Kidney epithelial cell (primary cell): ENCODE results near the gene RNF213. TPM values are rescaled to one million over a fixed set of nuclear protein-coding genes. Genes with fewer than 3 reads are reported as not detected.

ENCODE experiments used
- DNase-seq: peaks from one replicate; pipeline ENCODE4 v3.0.0-alpha.2; 2010; ENCODE audit warnings: low read depth
- H3K27me3 ChIP-seq: 2 replicates; pipeline ENCODE4 v1.6.0; 2011; ENCODE audit warnings: low read length; ENCODE audit not compliant: control insufficient read depth, insufficient read depth
- H3K36me3 ChIP-seq: 2 replicates; pipeline ENCODE4 v1.5.1; 2011; ENCODE audit warnings: low read length; ENCODE audit not compliant: control insufficient read depth, insufficient read depth
- H3K4me3 ChIP-seq: 2 replicates; pipeline ENCODE4 v1.5.1; 2011; ENCODE audit warnings: low read depth, mild to moderate bottlenecking, control low read depth, low read length
- total RNA-seq: library from RNA; depleted of rRNA; stranded (reverse); fragments of >200 nt; gene quantifications from 2 replicates; pipeline ENCODE4 v1.2.3, GENCODE V29; 2015
- TF ChIP-seq, protein P1 (sequence below): IDR thresholded peaks from 2 replicates; pipeline ENCODE4 v1.5.1; 2011; ENCODE audit warnings: mild to moderate bottlenecking, moderate library complexity, low read length, control low read depth, inconsistent platforms; ENCODE audit not compliant: insufficient read depth, poor library complexity, severe bottlenecking

Gene RNF213
- total RNA-seq, 1 donor from 2014 or later, result 111 TPM

GRCh38 chr17:80222376-80223141, 38.1 kb upstream of the RNF213 start:
- Histone ChIP-seq H3K36me3 (peaks cover 1% of the 10 kb centered on the region), H3K4me3 (no peak overlapping the region), H3K27me3 (no peaks in the 10 kb centered on the region)
- DNase-seq, result no peak
- TF ChIP-seq, protein P1, sequence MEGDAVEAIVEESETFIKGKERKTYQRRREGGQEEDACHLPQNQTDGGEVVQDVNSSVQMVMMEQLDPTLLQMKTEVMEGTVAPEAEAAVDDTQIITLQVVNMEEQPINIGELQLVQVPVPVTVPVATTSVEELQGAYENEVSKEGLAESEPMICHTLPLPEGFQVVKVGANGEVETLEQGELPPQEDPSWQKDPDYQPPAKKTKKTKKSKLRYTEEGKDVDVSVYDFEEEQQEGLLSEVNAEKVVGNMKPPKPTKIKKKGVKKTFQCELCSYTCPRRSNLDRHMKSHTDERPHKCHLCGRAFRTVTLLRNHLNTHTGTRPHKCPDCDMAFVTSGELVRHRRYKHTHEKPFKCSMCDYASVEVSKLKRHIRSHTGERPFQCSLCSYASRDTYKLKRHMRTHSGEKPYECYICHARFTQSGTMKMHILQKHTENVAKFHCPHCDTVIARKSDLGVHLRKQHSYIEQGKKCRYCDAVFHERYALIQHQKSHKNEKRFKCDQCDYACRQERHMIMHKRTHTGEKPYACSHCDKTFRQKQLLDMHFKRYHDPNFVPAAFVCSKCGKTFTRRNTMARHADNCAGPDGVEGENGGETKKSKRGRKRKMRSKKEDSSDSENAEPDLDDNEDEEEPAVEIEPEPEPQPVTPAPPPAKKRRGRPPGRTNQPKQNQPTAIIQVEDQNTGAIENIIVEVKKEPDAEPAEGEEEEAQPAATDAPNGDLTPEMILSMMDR, result no peak

- no peak overlapping the region for H3K4me3 ChIP-seq
- no peak for DNase-seq
- no peaks in the 10 kb centered on the region for H3K36me3 ChIP-seq
- TF ChIP-seq, protein P1, result no peak
- H3K27me3 ChIP-seq, result no peaks in the 10 kb centered on the region
Measured at GRCh38 chr17:80223142-80223815, 37.4 kb upstream of the RNF213 start.

DNA sequence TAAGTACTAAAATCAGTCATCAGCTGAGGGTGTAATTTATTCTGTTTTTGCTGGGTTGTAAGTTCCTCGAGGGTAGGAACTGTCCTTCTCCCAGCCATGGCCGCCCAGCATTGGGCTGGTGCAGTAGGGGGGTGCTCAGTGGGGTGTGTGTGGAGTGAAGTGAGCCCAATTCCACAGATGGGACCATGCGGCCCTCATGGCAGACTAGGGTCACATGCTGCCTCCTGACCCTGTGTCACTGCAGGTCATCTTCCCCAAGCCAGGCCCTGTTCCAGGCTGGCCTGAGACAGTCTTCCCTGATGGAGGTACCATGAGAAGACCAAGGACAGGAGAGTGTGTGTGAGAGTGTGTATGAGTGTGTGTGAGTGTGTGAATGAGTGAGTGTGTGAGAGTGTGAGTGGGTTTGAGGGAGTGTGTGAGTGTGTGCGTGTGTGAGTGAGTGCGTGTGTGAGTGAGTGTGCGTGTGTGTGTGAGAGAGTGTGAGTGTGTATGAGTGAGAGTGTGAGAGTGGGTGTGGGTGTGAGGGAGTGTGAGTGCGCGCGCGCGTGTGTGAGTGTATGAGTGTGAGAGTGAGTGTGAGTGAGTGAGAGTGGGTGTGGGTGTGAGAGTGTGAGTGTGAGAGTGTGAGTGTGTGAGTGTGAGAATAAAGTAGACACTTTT, 36.7 kb upstream of the RNF213 start:
- no peak for DNase-seq
- H3K27me3 ChIP-seq, result no peaks in the 10 kb centered on the region
- TF ChIP-seq, protein P1, result no peak
- H3K36me3 ChIP-seq, result no peaks in the 10 kb centered on the region
- no peak overlapping the region for H3K4me3 ChIP-seq

DNA sequence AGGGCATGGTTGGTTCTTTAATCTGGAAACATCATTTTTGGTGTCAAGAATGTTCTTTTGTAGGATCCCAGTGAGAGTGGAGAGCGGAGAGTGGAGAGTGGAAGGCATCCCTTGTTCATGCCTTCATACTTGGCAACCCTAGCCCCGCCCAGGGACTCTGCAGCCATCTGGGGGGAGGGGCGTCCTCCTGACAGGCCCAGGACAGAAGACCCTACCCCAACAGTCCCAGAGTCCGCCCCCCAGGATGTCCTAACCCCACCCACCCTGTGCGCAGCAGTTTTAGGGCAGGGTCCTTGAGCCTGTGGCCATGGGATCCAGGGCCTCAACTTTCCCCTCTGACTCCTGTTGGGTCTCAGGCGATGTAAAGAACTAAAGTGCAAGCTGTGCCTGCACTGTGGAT, 36.0 kb upstream of the RNF213 start:
- Histone ChIP-seq H3K27me3 (no peaks in the 10 kb centered on the region), H3K36me3 (no peaks in the 10 kb centered on the region), H3K4me3 (no peak overlapping the region)
- TF ChIP-seq, protein P1, result no peak
- no peak for DNase-seq

DNA sequence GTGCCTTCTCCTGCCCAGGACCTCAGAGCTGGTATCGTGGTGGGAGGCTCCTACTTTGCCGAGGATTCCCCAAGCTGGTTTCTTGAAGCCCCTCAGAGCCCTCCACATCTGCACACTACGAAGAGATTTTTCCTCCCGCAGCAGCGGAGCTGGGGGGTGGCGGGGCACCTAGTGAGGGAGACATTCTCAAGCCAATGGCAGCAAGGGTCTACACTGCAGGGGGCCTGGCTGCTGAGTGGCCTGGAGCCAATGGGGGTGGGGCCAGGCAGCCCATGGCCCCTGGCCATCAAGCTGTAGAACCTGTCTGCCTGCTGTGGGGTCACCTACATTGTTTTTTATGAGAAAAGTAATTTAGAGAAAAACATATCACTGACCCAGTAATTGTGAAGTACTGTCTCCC, 35.4 kb upstream of the RNF213 start:
- no peak for DNase-seq
- Histone ChIP-seq H3K27me3 (no peaks in the 10 kb centered on the region), H3K36me3 (no peaks in the 10 kb centered on the region), H3K4me3 (no peak overlapping the region)
- TF ChIP-seq, protein P1, result no peak
